K562 (cell line): ENCODE measurements around the gene KCNJ11. TPM values are rescaled to one million over a fixed set of nuclear protein-coding genes. Genes with fewer than 3 reads are reported as not detected.

ENCODE experiments used
- ATAC-seq: fragments of 200-7000 bp; cut with Tn5 transposase; 3 replicates; pipeline ENCODE4 v1.9.1; 2020; ENCODE audit warnings: moderate library complexity
- BruUV-seq: library from RNA; stranded (reverse); fragments of 400-500 nt; replicated peaks from 2 replicates; lab custom pipeline; 2021; lab: Mats Ljungman, UMichigan
- CTCF ChIA-PET: fragments of 300-600 bp; formaldehyde crosslinking; extraction: SDS; loops from one replicate; lab custom pipeline; 2021; ENCODE audit warnings: low intra/inter-chr PET ratio; lab: Yijun Ruan, JAX
- POLR2A ChIA-PET: fragments of 300-600, 350-650 bp; sonication (Branson Sonifier 250); formaldehyde crosslinking; extraction: SDS; loops from one replicate; lab custom pipeline; 2021; ENCODE audit warnings: antibody characterized with exemption, inconsistent platforms; lab: Yijun Ruan, JAX
- DNase-seq, 4 experiments: peaks; one replicate each; pipeline versions ENCODE4 v3.0.0 to v3.0.0-alpha.2; 2011 to 2018; ENCODE audit warnings: low spot score in 3 of 4, mixed read lengths in 3 of 4; ENCODE audit errors: extremely low read depth in 1 of 4
- FAIRE-seq: peaks from 2 replicates; lab custom pipeline; 2011; peaks lifted over from hg19 to GRCh38; lab: Jason Lieb, UNC
- H2AFZ ChIP-seq: 2 replicates; pipeline ENCODE4 v1.6.0; 2011; ENCODE audit warnings: low read depth, low read length, control low read depth, inconsistent platforms
- H3K27ac ChIP-seq: fragments of 200-600 bp; 3 replicates; pipeline ENCODE4 v1.8.0; 2011; ENCODE audit warnings: low read depth, mild to moderate bottlenecking, control low read depth, inconsistent platforms, low read length, moderate library complexity, mixed read lengths; ENCODE audit errors: extremely low read depth
- H3K27me3 ChIP-seq, 2 experiments: fragments of 300-600 bp in 1 of 2; 2 replicates in 1 of 2; 3 replicates in 1 of 2; pipeline versions ENCODE4 v1.6.0 to v1.8.0; 2011; ENCODE audit warnings: inconsistent platforms in 2 of 2, low read length in 2 of 2, mild to moderate bottlenecking in 1 of 2, mixed read lengths in 1 of 2, moderate library complexity in 1 of 2; ENCODE audit not compliant: control insufficient read depth in 2 of 2, insufficient read depth in 2 of 2
- H3K36me3 ChIP-seq: fragments of 300-600 bp; 3 replicates; pipeline ENCODE4 v1.8.0; 2011; ENCODE audit warnings: mild to moderate bottlenecking, low read length, inconsistent platforms; ENCODE audit not compliant: control insufficient read depth, insufficient read depth
- H3K4me1 ChIP-seq, 2 experiments: fragments of 200-600 bp in 1 of 2; replicated peaks in 1 of 2; 2 replicates in 1 of 2; 3 replicates in 1 of 2; pipeline versions ENCODE4 v1.5.1 to v1.8.0; 2011; ENCODE audit warnings: inconsistent platforms in 2 of 2, low read length in 2 of 2, mild to moderate bottlenecking in 1 of 2, mixed read lengths in 1 of 2, moderate library complexity in 1 of 2; ENCODE audit not compliant: control insufficient read depth in 2 of 2, insufficient read depth in 2 of 2
- H3K4me2 ChIP-seq: 2 replicates; pipeline ENCODE4 v1.6.1; 2011; ENCODE audit warnings: low read length, control low read depth, inconsistent platforms, mixed read lengths; ENCODE audit not compliant: insufficient read depth
- H3K4me3 ChIP-seq: fragments of 200-600 bp; sonication (generic), shearing (Covaris generic); 2 replicates; pipeline ENCODE4 v1.5.1; 2016; ENCODE audit warnings: control low read depth, inconsistent platforms
- H3K79me2 ChIP-seq: fragments of 200-600 bp; 3 replicates; pipeline ENCODE4 v1.8.0; 2011; ENCODE audit warnings: low read length, inconsistent platforms; ENCODE audit not compliant: control insufficient read depth, insufficient read depth
- H3K9ac ChIP-seq, 2 experiments: 2 replicates each; pipeline versions ENCODE4 v1.6.0 to v1.6.1; 2011; ENCODE audit warnings: low read depth in 2 of 2, low read length in 2 of 2, control low read depth in 1 of 2, inconsistent platforms in 1 of 2, mild to moderate bottlenecking in 1 of 2, mixed read lengths in 1 of 2; ENCODE audit not compliant: insufficient read depth in 1 of 2
- H3K9me1 ChIP-seq: one replicate; pipeline ENCODE4 v1.6.0; 2011; ENCODE audit warnings: inconsistent platforms, mild to moderate bottlenecking, low read length, moderate library complexity; ENCODE audit not compliant: control insufficient read depth, insufficient read depth
- H3K9me3 ChIP-seq: replicated peaks from 2 replicates; pipeline ENCODE4 v1.5.1; 2011; ENCODE audit warnings: low read depth, low read length, inconsistent platforms; ENCODE audit not compliant: control insufficient read depth, insufficient read depth
- H4K20me1 ChIP-seq: replicated peaks from 2 replicates; pipeline ENCODE4 v1.6.1; 2011; ENCODE audit warnings: low read length, inconsistent platforms, mixed read lengths; ENCODE audit not compliant: control insufficient read depth, insufficient read depth
- CBX1 ChIP-seq: sonication (generic); IDR thresholded peaks from 2 replicates; pipeline ENCODE4 v1.6.1; 2016; ENCODE audit warnings: antibody characterized with exemption, low read depth, mild to moderate bottlenecking
- FOXK2 ChIP-seq, 2 experiments: fragments of 450-650 bp; IDR thresholded peaks in 1 of 2; conservative IDR thresholded peaks in 1 of 2; 2 replicates each; pipeline ENCODE4 v1.6.1; 2016; ENCODE audit warnings: low read depth in 2 of 2, mild to moderate bottlenecking in 1 of 2
- GATAD2B ChIP-seq: fragments of 450-650 bp; IDR thresholded peaks from 2 replicates; pipeline ENCODE4 v1.6.1; 2017; ENCODE audit warnings: mild to moderate bottlenecking, borderline replicate concordance
- HDAC2 ChIP-seq: fragments of 450-650 bp; IDR thresholded peaks from 2 replicates; pipeline ENCODE4 v1.6.1; 2016; ENCODE audit warnings: mild to moderate bottlenecking
- JUND ChIP-seq, 2 experiments: IDR thresholded peaks; 2 replicates in 1 of 2; 3 replicates in 1 of 2; pipeline ENCODE4 v1.6.1; 2011; ENCODE audit warnings: borderline replicate concordance in 2 of 2, low read depth in 2 of 2, low read length in 2 of 2, improper control_type of control experiment in 1 of 2, missing biosample characterization in 1 of 2, missing genetic modification characterization in 1 of 2, missing genetic modification reagents in 1 of 2
- NCOR1 ChIP-seq: fragments of 450-650 bp; IDR thresholded peaks from 2 replicates; pipeline ENCODE4 v1.6.1; 2016; ENCODE audit warnings: mild to moderate bottlenecking, moderate library complexity
- TAL1 ChIP-seq: fragments of 450-650 bp; IDR thresholded peaks from 2 replicates; pipeline ENCODE4 v1.6.1; 2016; ENCODE audit warnings: mild to moderate bottlenecking
- TBP ChIP-seq: optimal IDR thresholded peaks from 2 replicates; pipeline ENCODE3; 2011; ENCODE audit warnings: low read depth, low read length, improper control_type of control experiment
- TEAD4 ChIP-seq, 2 experiments: sonication (generic) in 1 of 2; formaldehyde crosslinking in 1 of 2; IDR thresholded peaks; 2 replicates each; pipeline versions ENCODE4 v1.6.1 to v1.8.0; 2012 to 2022; ENCODE audit warnings: borderline replicate concordance in 1 of 2, inconsistent platforms in 1 of 2, low read length in 1 of 2, mild to moderate bottlenecking in 1 of 2, missing genetic modification reagents in 1 of 2
- TRIM28 ChIP-seq: fragments of 450-650 bp; IDR thresholded peaks from 2 replicates; pipeline ENCODE4 v1.6.1; 2017
- ZEB2 ChIP-seq: fragments of 450-650 bp; IDR thresholded peaks from 2 replicates; pipeline ENCODE4 v1.6.1; 2016
- WGBS: fragments of 100-300 bp; shearing (Covaris generic); methylation state at CpG from one replicate; pipeline ENCODE4 v1.1.6; 2016; ENCODE audit warnings: low coverage, mixed read lengths; ENCODE audit not compliant: insufficient coverage; ENCODE audit errors: missing lambda C conversion rate; 5-methylcytosine and 5-hydroxymethylcytosine counted together
- in situ Hi-C: fragments of 300-500 bp; cut with MboI; formaldehyde crosslinking; loops from 4 replicates; pipeline ENCODE4 v1.15.0; 2018; ENCODE audit warnings: inconsistent platforms, mixed read lengths
- intact Hi-C: fragments of 100-400 bp; cut with micrococcal nuclease; formaldehyde crosslinking; loops from 2 replicates; pipeline ENCODE4 v1.14.2; 2022
- polyA plus RNA-seq, 8 experiments: library from polyadenylated mRNA; depleted of rRNA in 4 of 8; stranded (reverse) in 5 of 8; unstranded in 3 of 8; fragments of >200 nt; fragmentation: Nextera tagmentation in 2 of 8; fragmentation: Illumina TruSeq in 1 of 8; extraction: Ambion mirVana in 2 of 8; extraction: Trizol in 1 of 8; gene quantifications; 2 replicates each; pipeline versions ENCODE4 v1.2.1 to v1.2.3, GENCODE V29; 2011 to 2014; ENCODE audit warnings: inconsistent platforms in 1 of 8, missing spikeins in 1 of 8
- total RNA-seq, 7 experiments: library from RNA; depleted of rRNA in 6 of 7; stranded (reverse); fragments of >200 nt in 6 of 7; fragmentation: Illumina TruSeq in 2 of 7; extraction: Trizol in 2 of 7; gene quantifications; 2 replicates each; pipeline versions ENCODE4 v1.2.1 to v1.2.3, GENCODE V29; 2011 to 2021; ENCODE audit warnings: low replicate concordance in 1 of 7
- TF ChIP-seq, protein P1 (sequence below): sonication (generic); IDR thresholded peaks from 2 replicates; pipeline ENCODE4 v1.6.1; 2016
- TF ChIP-seq, protein P2 (sequence below): IDR thresholded peaks from 2 replicates; pipeline ENCODE4 v1.6.1; 2011; ENCODE audit warnings: borderline replicate concordance, low read depth, mild to moderate bottlenecking, moderate library complexity, low read length; ENCODE audit not compliant: insufficient read depth, poor library complexity, severe bottlenecking

KCNJ11 gene
- total and polyA plus RNA-seq, 9 of the 15 experiments (the other 6 are each of a cell fraction or from before 2014, with no cell fraction given) = 0.54 to 3.7 (median 0.86) TPM; not detected in 2

DNA sequence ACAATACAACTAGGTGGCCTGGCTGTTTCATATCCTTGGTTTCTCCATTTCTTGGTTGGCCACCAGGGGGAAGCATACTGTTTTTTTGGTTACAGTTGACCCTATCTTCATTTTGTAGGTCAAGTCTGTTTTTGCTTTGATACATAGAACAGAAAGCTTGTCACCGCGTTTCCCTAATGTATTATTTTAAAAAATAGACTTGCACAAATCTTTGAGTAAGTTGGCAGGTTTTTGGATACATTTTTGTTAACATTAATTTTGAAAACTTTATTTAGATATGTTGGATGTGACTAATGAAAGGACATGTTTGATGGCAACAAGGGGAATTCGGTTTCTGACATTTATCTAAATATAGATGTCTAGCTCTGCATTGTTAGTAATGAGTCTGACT lies 33.9 kb downstream of the KCNJ11 start:
- WGBS = 13% methylated on average over 3 of the region's 3 CpGs
- POLR2A ChIA-PET = interaction anchor here (1.3 to 1.6 kb wide), 3 partner anchors 9 to 26 kb away, joined by 4 to 5 read pairs (median 5); no protein-coding TSS in a partner anchor
- Histone ChIP-seq H3K79me2 (peaks cover 64% of the 10 kb centered on the region), H3K9me3 (peaks cover 2% of the 10 kb centered on the region; the same call in 1 of the 2 replicates), H2AFZ (no peak overlapping the region), H3K36me3 (peaks cover 38% of the 10 kb centered on the region; the same call in 2 of the 3 replicates), H3K27me3 (no peaks in the 10 kb centered on the region), H3K9me1 (no peaks in the 10 kb centered on the region), H3K4me3 (peak overlapping the region; percentile 63; the same call in 1 of the 2 replicates), H3K27ac (peak overlapping the region; percentile 57), H3K4me2 (peak overlapping the region; percentile 37), H4K20me1 (no peaks in the 10 kb centered on the region), H3K9ac (peak overlapping the region in 1 of 2 experiments; percentile 79; a peak in 2 of 4 replicates), H3K4me1 (peaks cover 7 to 25% of the 10 kb centered on the region in 2 experiments; a peak in 4 of 5 replicates)
- FAIRE-seq = peak; percentile 72
- no TSS peak for BruUV-seq
- intact Hi-C loops = no loop called here
- ATAC-seq = peak; percentile 60
- in situ Hi-C loops = no loop called here
- DNase-seq = peak; percentile 62 to 91 (median 74)
- CTCF ChIA-PET = interaction anchor here (0.7 kb wide), 2 partner anchors 124 to 627 kb away, joined by 3 to 5 read pairs; no protein-coding TSS in a partner anchor
- TF ChIP-seq TEAD4 (IDR thresholded peaks at IDR 0.05; ENCODE audit: low read length) (peak; percentile 17; the same call in 1 of the 2 replicates), TEAD4 (CRISPR knock-in tag; IDR thresholded peaks at IDR 0.05; ENCODE audit: borderline replicate concordance) (no peak), NCOR1 (peak; percentile 8; the same call in 1 of the 2 replicates), TBP (peak; percentile 33), HDAC2 (0 out of 2 replicates have a peak, but pooled peaks have one; percentile 14), CBX1 (0 out of 2 replicates have a peak, but pooled peaks have one; percentile 30), TAL1 (no peak), FOXK2 (conservative IDR thresholded peaks at IDR 0.05 in 1 of 2, IDR thresholded peaks at IDR 0.05 in 1 of 2; ENCODE audit: low read depth in 2 of 2) (0 out of 4 replicates have a peak, but pooled peaks of 1 of the 2 experiments have one; percentile 34), TRIM28 (no peak), JUND (IDR thresholded peaks at IDR 0.05; ENCODE audit: borderline replicate concordance, low read depth, low read length) (0 out of 2 replicates have a peak, but pooled peaks have one; percentile 14), JUND (tag; IDR thresholded peaks at IDR 0.05; ENCODE audit: borderline replicate concordance, low read depth, low read length) (no peak), ZEB2 (no peak), GATAD2B (0 out of 2 replicates have a peak, but pooled peaks have one; percentile 53)
- TF ChIP-seq, protein P1, sequence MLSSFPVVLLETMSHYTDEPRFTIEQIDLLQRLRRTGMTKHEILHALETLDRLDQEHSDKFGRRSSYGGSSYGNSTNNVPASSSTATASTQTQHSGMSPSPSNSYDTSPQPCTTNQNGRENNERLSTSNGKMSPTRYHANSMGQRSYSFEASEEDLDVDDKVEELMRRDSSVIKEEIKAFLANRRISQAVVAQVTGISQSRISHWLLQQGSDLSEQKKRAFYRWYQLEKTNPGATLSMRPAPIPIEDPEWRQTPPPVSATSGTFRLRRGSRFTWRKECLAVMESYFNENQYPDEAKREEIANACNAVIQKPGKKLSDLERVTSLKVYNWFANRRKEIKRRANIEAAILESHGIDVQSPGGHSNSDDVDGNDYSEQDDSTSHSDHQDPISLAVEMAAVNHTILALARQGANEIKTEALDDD = peak; percentile 64
- TF ChIP-seq, protein P2, sequence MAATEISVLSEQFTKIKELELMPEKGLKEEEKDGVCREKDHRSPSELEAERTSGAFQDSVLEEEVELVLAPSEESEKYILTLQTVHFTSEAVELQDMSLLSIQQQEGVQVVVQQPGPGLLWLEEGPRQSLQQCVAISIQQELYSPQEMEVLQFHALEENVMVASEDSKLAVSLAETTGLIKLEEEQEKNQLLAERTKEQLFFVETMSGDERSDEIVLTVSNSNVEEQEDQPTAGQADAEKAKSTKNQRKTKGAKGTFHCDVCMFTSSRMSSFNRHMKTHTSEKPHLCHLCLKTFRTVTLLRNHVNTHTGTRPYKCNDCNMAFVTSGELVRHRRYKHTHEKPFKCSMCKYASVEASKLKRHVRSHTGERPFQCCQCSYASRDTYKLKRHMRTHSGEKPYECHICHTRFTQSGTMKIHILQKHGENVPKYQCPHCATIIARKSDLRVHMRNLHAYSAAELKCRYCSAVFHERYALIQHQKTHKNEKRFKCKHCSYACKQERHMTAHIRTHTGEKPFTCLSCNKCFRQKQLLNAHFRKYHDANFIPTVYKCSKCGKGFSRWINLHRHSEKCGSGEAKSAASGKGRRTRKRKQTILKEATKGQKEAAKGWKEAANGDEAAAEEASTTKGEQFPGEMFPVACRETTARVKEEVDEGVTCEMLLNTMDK = peak; percentile 48
